ENCODE results near the gene DNTTIP2.

- no peak for TF ChIP-seq CTCF (IDR thresholded peaks at IDR 0.05; ENCODE audit: poor library complexity, severe bottlenecking)
- TF ChIP-seq EP300 (conservative IDR thresholded peaks at IDR 0.05; ENCODE audit: poor library complexity, severe bottlenecking), result no peak
- TF ChIP-seq EZH2 (IDR thresholded peaks at IDR 0.05; ENCODE audit: borderline replicate concordance, insufficient read depth, low read length, poor library complexity, severe bottlenecking), result no peak
- TF ChIP-seq POLR2AphosphoS5 (IDR thresholded peaks at IDR 0.05), result no peak
- no peak for TF ChIP-seq TAF1 (IDR thresholded peaks at IDR 0.05; ENCODE audit: low read depth)
- no peak for TF ChIP-seq SMC3 (conservative IDR thresholded peaks at IDR 0.05; ENCODE audit: poor library complexity)
- no peak for TF ChIP-seq MXI1 (conservative IDR thresholded peaks at IDR 0.05; ENCODE audit: poor library complexity, severe bottlenecking)
- no peak for TF ChIP-seq REST (IDR thresholded peaks at IDR 0.05; ENCODE audit: borderline replicate concordance)
- no peak for TF ChIP-seq RAD21 (conservative IDR thresholded peaks at IDR 0.05)
These were observed 46.2 kb upstream of the DNTTIP2 start for GRCh38 chr1:93925206-93925605.

All from neural cell (in vitro differentiated cells).